Nephron progenitor cell (in vitro differentiated cells): ENCODE measurements around the gene XRCC1.

ENCODE experiments used
- DNase-seq: peaks from one replicate; pipeline ENCODE4 v3.0.0; 2021
- H3K27ac Mint-ChIP-seq: 2 replicates; pipeline ENCODE4 v1.8.0; 2021; ENCODE audit warnings: mild to moderate bottlenecking, moderate library complexity, mixed read lengths
- H3K27me3 Mint-ChIP-seq: 2 replicates; pipeline ENCODE4 v1.8.0; 2021; ENCODE audit warnings: mild to moderate bottlenecking, low read depth, mixed read lengths; ENCODE audit not compliant: poor library complexity
- H3K36me3 Mint-ChIP-seq: 2 replicates; pipeline ENCODE4 v1.8.0; 2021; ENCODE audit warnings: low read depth, mixed read lengths
- H3K4me1 Mint-ChIP-seq: 2 replicates; pipeline ENCODE4 v1.8.0; 2021; ENCODE audit warnings: mixed read lengths
- H3K4me3 Mint-ChIP-seq: 2 replicates; pipeline ENCODE4 v1.8.0; 2021; ENCODE audit warnings: mild to moderate bottlenecking, moderate library complexity, mixed read lengths
- H3K9me3 Mint-ChIP-seq: 2 replicates; pipeline ENCODE4 v1.8.0; 2021; ENCODE audit warnings: mild to moderate bottlenecking, moderate library complexity, mixed read lengths
- CTCF ChIP-seq: fragments of 200-600 bp; sonication (generic); IDR thresholded peaks from 2 replicates; pipeline ENCODE4 v1.5.0; 2021; ENCODE audit warnings: antibody characterized with exemption

XRCC1 gene

GRCh38 chr19:43544077-43544476 lies 31.2 kb downstream of the XRCC1 start:
- H3K4me3 Mint-ChIP-seq, result no peak overlapping the region
- no peaks in the 10 kb centered on the region for H3K27me3 Mint-ChIP-seq
- no peak for DNase-seq
- H3K4me1 Mint-ChIP-seq, result no peaks in the 10 kb centered on the region
- no peak for TF ChIP-seq CTCF
- H3K36me3 Mint-ChIP-seq, result peaks cover 74% of the 10 kb centered on the region
- H3K27ac Mint-ChIP-seq, result no peak overlapping the region
- peaks cover 18% of the 10 kb centered on the region for H3K9me3 Mint-ChIP-seq

- no peaks in the 10 kb centered on the region for H3K4me1 Mint-ChIP-seq
- no peak for DNase-seq
Measured at GRCh38 chr19:43541920-43542650, 33.2 kb downstream of the XRCC1 start.

GRCh38 chr19:43540381-43540780 lies 34.9 kb downstream of the XRCC1 start:
- DNase-seq, result no peak
- H3K27me3 Mint-ChIP-seq, result peaks cover 2% of the 10 kb centered on the region
- H3K4me1 Mint-ChIP-seq, result peaks cover 9% of the 10 kb centered on the region
- TF ChIP-seq CTCF, result no peak
- H3K9me3 Mint-ChIP-seq, result peaks cover 27% of the 10 kb centered on the region
- H3K4me3 Mint-ChIP-seq, result no peak overlapping the region
- peaks cover 90% of the 10 kb centered on the region for H3K36me3 Mint-ChIP-seq
- H3K27ac Mint-ChIP-seq, result no peak overlapping the region

More at GRCh38 chr19:43541920-43542650, 33.2 kb downstream of the XRCC1 start:
- Mint-ChIP-seq H3K9me3 (peaks cover 27% of the 10 kb centered on the region), H3K27ac (no peak overlapping the region), H3K27me3 (no peaks in the 10 kb centered on the region), H3K4me3 (no peak overlapping the region), H3K36me3 (peaks cover 79% of the 10 kb centered on the region)
- no peak for TF ChIP-seq CTCF

- Mint-ChIP-seq H3K4me3 (no peak overlapping the region), H3K27me3 (peaks cover 2% of the 10 kb centered on the region), H3K4me1 (peaks cover 18% of the 10 kb centered on the region), H3K9me3 (peaks cover 27% of the 10 kb centered on the region), H3K36me3 (peaks cover 75% of the 10 kb centered on the region), H3K27ac (no peak overlapping the region)
- no peak for TF ChIP-seq CTCF
- no peak for DNase-seq
Measured at GRCh38 chr19:43538922-43539321, 36.4 kb downstream of the XRCC1 start.

- H3K27ac Mint-ChIP-seq, result no peak overlapping the region
- H3K9me3 Mint-ChIP-seq, result peaks cover 19% of the 10 kb centered on the region
- TF ChIP-seq CTCF, result peak; percentile 46
- H3K27me3 Mint-ChIP-seq, result peaks cover 2% of the 10 kb centered on the region
- H3K36me3 Mint-ChIP-seq, result peaks cover 43% of the 10 kb centered on the region
- peak; percentile 73 for DNase-seq
- H3K4me3 Mint-ChIP-seq, result peak overlapping the region; percentile 43
- H3K4me1 Mint-ChIP-seq, result peaks cover 33% of the 10 kb centered on the region
Measured at GRCh38 chr19:43534816-43535761, 40.2 kb downstream of the XRCC1 start.
